Lower lobe of right lung (tissue), 2 donors: ENCODE results near the gene FAM177B. TPM values are rescaled to one million over a fixed set of nuclear protein-coding genes. Genes with fewer than 3 reads are reported as not detected.

Experiments
- ATAC-seq, 2 donors: fragments of 200-7000 bp; cut with Tn5 transposase; one replicate each; pipeline ENCODE4 v1.9.1; 2020 to 2022; ENCODE audit warnings: mild to moderate bottlenecking in 2 of 2, moderate library complexity in 2 of 2
- DNase-seq: peaks from one replicate; pipeline ENCODE4 v3.0.0-alpha.2; 2020
- H3K27ac ChIP-seq: fragments of 200-600 bp; one replicate; pipeline ENCODE4 v1.8.0; 2022
- H3K27me3 ChIP-seq: fragments of 200-600 bp; one replicate; pipeline ENCODE4 v1.8.0; 2022; ENCODE audit warnings: low read depth
- H3K36me3 ChIP-seq: fragments of 200-600 bp; one replicate; pipeline ENCODE4 v1.8.0; 2022; ENCODE audit warnings: mild to moderate bottlenecking
- H3K4me1 ChIP-seq: fragments of 200-600 bp; one replicate; pipeline ENCODE4 v1.8.0; 2022
- H3K4me3 ChIP-seq: fragments of 200-600 bp; one replicate; pipeline ENCODE4 v1.8.0; 2022; ENCODE audit warnings: mild to moderate bottlenecking
- H3K9me3 ChIP-seq: fragments of 200-600 bp; one replicate; pipeline ENCODE4 v1.8.0; 2022
- CTCF ChIP-seq: fragments of 200-600 bp; IDR thresholded peaks from one replicate; pipeline ENCODE4 v1.8.0; 2022; ENCODE audit warnings: antibody characterized with exemption, mild to moderate bottlenecking
- intact Hi-C: fragments of 100-400 bp; cut with DNase I; formaldehyde crosslinking; loops from one replicate; pipeline ENCODE4 v1.11.0; 2022
- long read RNA-seq: library from polyadenylated mRNA; unstranded; transcript quantifications from one replicate; pipeline ENCODE4 v2.0.0, GENCODE V29; 2021
- total RNA-seq: library from RNA; stranded (reverse); fragmentation: NEBNext Ultra II Directional; extraction: Animal tissue kit (Norgen Biotek cat#: 25700); gene quantifications from one replicate; pipeline ENCODE4 v1.2.1, GENCODE V29; 2021
- donor health status: DM: no; HTN: yes; CAD: no; lungs with severe emphysema.

Gene FAM177B
- total RNA-seq = 0.56 TPM
- long read RNA-seq, partial matches to known transcripts = 0 of 1 reads
- long read RNA-seq, other reads (novel, unspliced or antisense) = 1 of 1 reads

- no peak within 1 kb of the TSS for H3K27ac ChIP-seq
Measured at GRCh38 chr1:222736972-222737371, at the start of gene FAM177B. FAM177B (plus strand) TSS chr1:222737202; CDS start chr1:222746546, 9,344 bp downstream.

GRCh38 chr1:222691016-222691415 is 46.0 kb upstream of the FAM177B start:
- no peak overlapping the region for H3K4me3 ChIP-seq
- no peaks in the 10 kb centered on the region for H3K27me3 ChIP-seq
- TF ChIP-seq CTCF = no peak
- H3K4me1 ChIP-seq = no peaks in the 10 kb centered on the region
- peaks cover 62% of the 10 kb centered on the region for H3K36me3 ChIP-seq
- intact Hi-C loops = no loop called here
- H3K27ac ChIP-seq = no peak overlapping the region
- no peaks in the 10 kb centered on the region for H3K9me3 ChIP-seq
- DNase-seq (no peak), ATAC-seq (no peak)

More at GRCh38 chr1:222736972-222737371, at the start of gene FAM177B:
- intact Hi-C loops = no loop called here
- no peak for DNase-seq
- no peak within 1 kb of the TSS for H3K4me3 ChIP-seq
- H3K36me3 ChIP-seq = peaks cover 47% of the 10 kb centered on the region
- H3K9me3 ChIP-seq = no peaks in the 10 kb centered on the region
- no peaks in the 10 kb centered on the region for H3K4me1 ChIP-seq
- no peaks in the 10 kb centered on the region for H3K27me3 ChIP-seq
- peak; percentile 39 to 51 for ATAC-seq
- no peak for TF ChIP-seq CTCF

- no peak overlapping the region for H3K27ac ChIP-seq
- H3K4me1 ChIP-seq = no peaks in the 10 kb centered on the region
- no peak for TF ChIP-seq CTCF
- ATAC-seq (no peak), DNase-seq (no peak)
- H3K36me3 ChIP-seq = peaks cover 43% of the 10 kb centered on the region
- no peak overlapping the region for H3K4me3 ChIP-seq
- no peaks in the 10 kb centered on the region for H3K27me3 ChIP-seq
- intact Hi-C loops = no loop called here
- no peaks in the 10 kb centered on the region for H3K9me3 ChIP-seq
Measured at GRCh38 chr1:222694927-222695326, 42.1 kb upstream of the FAM177B start.

GRCh38 chr1:222696741-222697140 is 40.3 kb upstream of the FAM177B start:
- Histone ChIP-seq H3K27me3 (no peaks in the 10 kb centered on the region), H3K36me3 (peaks cover 51% of the 10 kb centered on the region), H3K27ac (no peak overlapping the region), H3K9me3 (no peaks in the 10 kb centered on the region), H3K4me1 (no peaks in the 10 kb centered on the region), H3K4me3 (no peak overlapping the region)
- intact Hi-C loops = no loop called here
- no peak for DNase-seq
- no peak for ATAC-seq
- no peak for TF ChIP-seq CTCF

- DNase-seq (no peak), ATAC-seq (no peak)
- TF ChIP-seq CTCF = no peak
- no peaks in the 10 kb centered on the region for H3K27me3 ChIP-seq
- no peak overlapping the region for H3K4me3 ChIP-seq
- H3K27ac ChIP-seq = no peak overlapping the region
- peaks cover 51% of the 10 kb centered on the region for H3K36me3 ChIP-seq
- intact Hi-C loops = no loop called here
- no peaks in the 10 kb centered on the region for H3K4me1 ChIP-seq
- H3K9me3 ChIP-seq = no peaks in the 10 kb centered on the region
Measured at GRCh38 chr1:222697203-222697602, 39.8 kb upstream of the FAM177B start.

- DNase-seq = no peak
- peaks cover 51% of the 10 kb centered on the region for H3K36me3 ChIP-seq
- no peak for ATAC-seq
- TF ChIP-seq CTCF = no peak
- H3K4me3 ChIP-seq = no peak overlapping the region
- H3K27ac ChIP-seq = no peak overlapping the region
- H3K4me1 ChIP-seq = no peaks in the 10 kb centered on the region
- no peaks in the 10 kb centered on the region for H3K27me3 ChIP-seq
- intact Hi-C loops = no loop called here
- no peaks in the 10 kb centered on the region for H3K9me3 ChIP-seq
Measured at GRCh38 chr1:222697826-222698225, 39.2 kb upstream of the FAM177B start.
